GM12878 (cell line): ENCODE measurements around the gene CNPY2.

Experiments
- NR2C2 ChIP-seq: IDR thresholded peaks from 2 replicates; pipeline ENCODE4 v1.6.1; 2011; ENCODE audit warnings: borderline replicate concordance, low read depth; ENCODE audit not compliant: control insufficient read depth, insufficient read length
- SPI1 ChIP-seq: IDR thresholded peaks from 2 replicates; pipeline ENCODE4 v1.6.1; 2011; ENCODE audit warnings: low read depth, mild to moderate bottlenecking, low read length, moderate library complexity, borderline replicate concordance; ENCODE audit not compliant: insufficient read depth
- TF ChIP-seq, protein P1 (sequence below), 3 experiments: IDR thresholded peaks in 2 of 3; conservative IDR thresholded peaks in 1 of 3; 2 replicates each; pipeline ENCODE4 v1.5.1; 2011; ENCODE audit warnings: low read depth in 3 of 3, low read length in 3 of 3, mild to moderate bottlenecking in 3 of 3, control low read depth in 2 of 3, moderate library complexity in 2 of 3, inconsistent platforms in 1 of 3, mixed read lengths in 1 of 3; ENCODE audit not compliant: control insufficient read depth in 2 of 3, insufficient read depth in 1 of 3; ENCODE audit errors: extremely low read depth in 1 of 3

DNA sequence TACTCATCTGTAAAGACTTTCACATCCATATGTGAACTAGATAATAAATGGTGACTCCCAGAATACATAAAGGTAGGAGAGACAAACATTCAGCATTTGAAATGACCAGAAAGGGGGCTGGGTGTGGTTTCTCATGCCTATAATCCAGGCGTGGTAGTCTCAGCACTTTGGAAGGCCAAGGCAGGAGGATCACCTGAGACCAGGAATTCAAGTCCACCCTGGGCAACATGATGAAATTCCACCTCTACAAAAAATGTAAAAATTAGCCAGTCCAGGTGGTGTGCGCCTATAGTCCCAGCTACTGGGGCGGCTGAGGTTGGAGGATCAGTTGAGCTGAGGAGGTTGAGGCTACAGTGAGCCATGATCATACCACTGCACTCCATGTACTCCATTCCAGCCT, 11.5 kb downstream of the CNPY2 start:
- no peak for TF ChIP-seq SPI1
- TF ChIP-seq, protein P1, sequence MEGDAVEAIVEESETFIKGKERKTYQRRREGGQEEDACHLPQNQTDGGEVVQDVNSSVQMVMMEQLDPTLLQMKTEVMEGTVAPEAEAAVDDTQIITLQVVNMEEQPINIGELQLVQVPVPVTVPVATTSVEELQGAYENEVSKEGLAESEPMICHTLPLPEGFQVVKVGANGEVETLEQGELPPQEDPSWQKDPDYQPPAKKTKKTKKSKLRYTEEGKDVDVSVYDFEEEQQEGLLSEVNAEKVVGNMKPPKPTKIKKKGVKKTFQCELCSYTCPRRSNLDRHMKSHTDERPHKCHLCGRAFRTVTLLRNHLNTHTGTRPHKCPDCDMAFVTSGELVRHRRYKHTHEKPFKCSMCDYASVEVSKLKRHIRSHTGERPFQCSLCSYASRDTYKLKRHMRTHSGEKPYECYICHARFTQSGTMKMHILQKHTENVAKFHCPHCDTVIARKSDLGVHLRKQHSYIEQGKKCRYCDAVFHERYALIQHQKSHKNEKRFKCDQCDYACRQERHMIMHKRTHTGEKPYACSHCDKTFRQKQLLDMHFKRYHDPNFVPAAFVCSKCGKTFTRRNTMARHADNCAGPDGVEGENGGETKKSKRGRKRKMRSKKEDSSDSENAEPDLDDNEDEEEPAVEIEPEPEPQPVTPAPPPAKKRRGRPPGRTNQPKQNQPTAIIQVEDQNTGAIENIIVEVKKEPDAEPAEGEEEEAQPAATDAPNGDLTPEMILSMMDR (IDR thresholded peaks at IDR 0.05 in 2 of 3, conservative IDR thresholded peaks at IDR 0.05 in 1 of 3; ENCODE audit: control insufficient read depth in 2 of 3, extremely low read depth in 1 of 3, insufficient read depth in 1 of 3, low read depth in 3 of 3, low read length in 3 of 3), result no peak
- no peak for TF ChIP-seq NR2C2
